Measurements from ENCODE around the gene DNAI7.

DNAI7 gene

GRCh38 chr12:25182765-25183164, 12.2 kb downstream of the DNAI7 start:
- DNase-seq (ENCODE audit: low spot score), result no peak

- DNase-seq (ENCODE audit: low spot score), result no peak
These were observed 32.1 kb downstream of the DNAI7 start for GRCh38 chr12:25162866-25163265.

DNA sequence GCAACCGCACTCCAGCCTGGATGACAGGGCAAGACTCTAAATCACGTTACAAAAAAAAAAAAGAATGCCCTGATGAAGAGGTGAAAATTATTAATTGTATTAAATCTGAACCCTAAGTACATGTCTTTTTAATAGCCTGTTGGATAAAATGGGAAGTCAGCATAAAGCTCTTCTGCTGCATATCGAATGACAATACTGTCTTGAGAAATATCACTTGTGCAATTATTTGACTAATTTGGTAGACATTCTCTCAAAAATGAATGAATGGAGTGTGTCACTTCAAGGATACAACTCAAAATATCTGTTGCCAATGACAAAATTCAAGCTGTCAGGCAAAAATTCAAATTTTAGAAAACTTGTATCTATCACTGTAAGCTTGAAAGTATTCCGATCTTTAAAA, 38.9 kb downstream of the DNAI7 start:
- no peak for DNase-seq (ENCODE audit: low spot score)

DNA sequence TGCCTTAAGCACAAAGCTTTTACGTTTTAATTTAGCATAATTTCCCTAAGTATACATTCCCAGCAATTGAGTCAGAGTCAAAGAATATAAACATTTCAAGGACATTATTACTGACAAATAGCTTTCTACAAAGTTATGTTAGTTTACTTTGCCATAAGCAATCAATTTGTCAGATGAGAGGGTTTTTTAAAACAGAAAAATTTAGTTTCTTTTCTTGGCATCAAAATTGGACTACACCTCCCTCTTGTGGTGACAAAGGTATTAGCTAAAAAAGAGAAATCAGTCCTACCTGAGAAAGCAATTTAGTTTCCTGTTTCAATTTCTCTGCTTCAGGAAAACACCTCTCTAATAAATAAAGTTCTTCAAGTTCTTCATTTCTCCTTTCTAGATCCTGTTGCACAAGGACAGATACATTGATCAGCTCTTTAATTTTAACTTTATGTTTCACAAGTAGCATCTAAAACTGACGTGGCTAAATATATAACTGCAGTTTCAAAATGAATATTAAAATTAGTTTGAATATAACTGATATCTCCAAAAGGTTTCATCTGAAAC, 39.9 kb downstream of the DNAI7 start:
- peak; percentile 55 for DNase-seq (ENCODE audit: low spot score)

DNA sequence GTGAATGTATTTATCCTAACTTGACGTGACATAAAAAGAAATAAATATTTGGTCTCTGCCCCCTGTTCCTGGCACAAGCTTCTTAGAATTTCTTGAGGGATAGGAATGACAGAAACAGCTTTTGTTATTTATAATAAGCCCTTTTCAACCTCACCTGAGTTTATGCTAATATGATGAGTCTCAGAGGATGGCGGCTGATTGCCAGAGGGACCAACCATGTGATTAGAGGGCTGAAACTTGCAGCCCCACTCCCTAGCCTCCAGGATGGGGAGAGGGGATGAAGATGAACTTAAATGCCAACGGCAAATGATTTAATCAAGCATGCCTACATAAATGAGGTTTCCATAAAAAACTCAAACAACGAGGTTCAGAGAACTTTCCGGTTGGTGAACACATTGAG, 42.9 kb downstream of the DNAI7 start:
- no peak for DNase-seq (ENCODE audit: low spot score)

DNA sequence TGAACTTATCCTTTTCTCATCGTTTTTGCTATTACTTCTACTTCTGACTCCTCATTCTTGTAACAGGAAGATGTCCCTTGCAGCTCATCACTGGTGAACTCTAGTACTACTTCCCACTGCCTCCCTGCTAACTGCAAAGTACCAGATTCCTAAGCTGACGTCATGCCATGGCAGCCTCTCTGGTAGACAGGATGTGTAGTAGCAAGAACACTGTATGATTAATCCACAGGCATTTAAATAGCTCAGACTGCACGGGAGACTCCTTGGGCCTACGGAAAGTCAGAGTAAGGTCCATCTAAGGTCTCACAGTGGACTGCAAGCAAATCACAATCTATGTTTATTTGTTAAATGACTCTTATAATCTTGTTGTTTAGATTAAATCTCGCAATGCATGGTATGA, 43.5 kb downstream of the DNAI7 start:
- DNase-seq (ENCODE audit: low spot score), result no peak

- no peak for DNase-seq (ENCODE audit: low spot score)
These were observed 48.3 kb downstream of the DNAI7 start for GRCh38 chr12:25146686-25147085.

- no peak for DNase-seq (ENCODE audit: low spot score)
These were observed 59.3 kb downstream of the DNAI7 start for GRCh38 chr12:25135531-25136154.

DNA sequence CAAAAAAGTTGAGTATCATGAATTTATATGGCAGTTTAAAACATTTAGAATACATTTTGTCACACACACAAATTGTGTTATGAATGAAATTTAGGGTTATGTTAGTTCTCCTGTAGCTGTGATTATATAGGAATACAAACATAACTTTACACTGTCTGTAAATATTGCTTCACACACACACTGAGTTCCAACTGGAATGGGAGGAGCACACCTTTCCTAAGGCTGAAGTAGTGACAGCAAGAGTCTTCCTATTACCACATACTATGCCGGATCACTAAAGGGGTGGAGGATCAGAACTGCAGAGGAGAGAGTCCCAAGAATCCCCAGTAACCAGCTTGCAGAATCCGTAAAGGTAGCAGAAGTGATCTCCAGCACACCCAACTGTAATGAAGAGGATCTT, 63.7 kb downstream of the DNAI7 start:
- DNase-seq (ENCODE audit: low spot score), result no peak

- DNase-seq (ENCODE audit: low spot score), result peak; percentile 58
These were observed 64.2 kb downstream of the DNAI7 start for GRCh38 chr12:25130741-25131188.

- DNase-seq (ENCODE audit: low spot score), result no peak
These were observed 68.2 kb downstream of the DNAI7 start for GRCh38 chr12:25126746-25127145.

DNA sequence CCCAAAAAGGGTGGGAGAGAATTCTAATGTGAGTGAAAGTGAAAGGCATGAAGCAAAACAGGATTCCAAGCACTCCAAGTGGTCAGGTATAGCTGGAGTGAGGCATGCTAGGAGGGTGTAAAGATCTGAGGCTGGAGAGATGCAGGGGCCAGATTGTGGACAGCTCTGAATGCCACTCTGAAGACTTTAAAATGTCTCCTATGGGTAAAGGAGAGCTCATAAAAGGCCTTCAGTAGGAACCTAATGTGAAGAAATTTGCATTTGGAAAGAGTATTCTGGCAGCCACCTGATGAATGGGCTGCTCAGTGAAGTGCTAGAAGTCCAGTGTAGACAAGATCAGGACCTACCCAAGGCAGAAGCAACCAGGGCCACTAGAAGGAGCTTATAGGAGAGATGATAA, 68.9 kb downstream of the DNAI7 start:
- no peak for DNase-seq (ENCODE audit: low spot score)

- no peak for DNase-seq (ENCODE audit: low spot score)
These were observed 70.5 kb downstream of the DNAI7 start for GRCh38 chr12:25124493-25124892.

DNA sequence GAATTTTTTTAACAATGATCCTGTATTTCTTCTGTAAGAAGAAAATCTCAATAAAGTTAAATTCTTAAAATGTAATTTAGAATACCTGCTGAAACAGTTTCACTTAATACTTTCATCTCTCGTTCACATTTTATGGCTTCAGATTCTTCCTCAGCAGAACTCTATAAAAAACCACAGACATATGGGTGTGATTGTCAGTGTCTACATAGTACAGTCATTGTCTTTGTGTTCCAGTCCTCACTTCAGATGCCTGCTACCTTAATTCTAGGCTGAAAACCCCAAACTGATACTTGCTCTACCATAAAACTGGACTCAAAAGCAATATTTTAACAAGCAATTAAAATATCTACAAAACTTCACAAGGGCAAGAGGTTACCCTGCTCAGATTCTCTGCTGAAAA, 71.8 kb downstream of the DNAI7 start:
- DNase-seq (ENCODE audit: low spot score), result no peak

DNA sequence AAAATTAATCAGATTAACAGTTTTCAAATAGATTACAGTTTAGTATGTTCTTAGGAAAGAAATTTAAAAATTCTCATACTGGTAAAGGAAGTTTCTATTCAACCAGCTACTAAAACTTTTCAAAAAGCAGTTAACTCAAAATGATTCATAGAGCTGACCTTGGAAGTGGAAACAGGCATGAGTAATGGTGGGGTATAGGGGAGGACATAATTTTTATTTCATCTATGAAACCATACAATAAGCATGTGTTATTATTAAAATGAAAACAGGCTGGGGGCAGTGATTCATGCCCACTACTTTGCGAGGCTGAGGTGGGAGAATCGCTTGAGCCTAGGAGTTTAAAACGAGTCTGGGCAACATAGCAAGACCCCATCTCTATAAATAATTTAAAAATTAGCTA, 73.0 kb downstream of the DNAI7 start:
- no peak for DNase-seq (ENCODE audit: low spot score)

DNA sequence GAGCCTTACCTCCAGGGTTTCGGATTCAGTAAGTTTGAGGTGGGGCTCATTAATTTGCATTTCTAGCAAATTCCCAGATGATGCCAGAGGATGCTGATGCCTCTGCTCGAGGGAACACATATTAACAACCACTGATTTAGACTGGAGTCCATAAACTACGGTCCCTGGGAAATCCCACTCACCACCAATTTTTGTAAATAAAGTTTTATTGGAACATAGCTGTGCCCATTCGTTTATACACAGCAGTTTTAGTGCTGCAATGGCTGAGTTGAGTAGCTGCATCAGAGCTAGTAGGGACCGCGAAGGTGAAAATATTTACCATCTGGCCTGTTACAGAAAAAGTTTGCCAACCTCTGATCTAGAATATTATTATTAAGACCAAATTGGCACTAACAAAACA, 73.8 kb downstream of the DNAI7 start:
- no peak for DNase-seq (ENCODE audit: low spot score)

GRCh38 chr12:25119020-25119419, 75.9 kb downstream of the DNAI7 start:
- DNase-seq (ENCODE audit: low spot score), result no peak

GRCh38 chr12:25115677-25116076, 79.3 kb downstream of the DNAI7 start:
- no peak for DNase-seq (ENCODE audit: low spot score)

DNA sequence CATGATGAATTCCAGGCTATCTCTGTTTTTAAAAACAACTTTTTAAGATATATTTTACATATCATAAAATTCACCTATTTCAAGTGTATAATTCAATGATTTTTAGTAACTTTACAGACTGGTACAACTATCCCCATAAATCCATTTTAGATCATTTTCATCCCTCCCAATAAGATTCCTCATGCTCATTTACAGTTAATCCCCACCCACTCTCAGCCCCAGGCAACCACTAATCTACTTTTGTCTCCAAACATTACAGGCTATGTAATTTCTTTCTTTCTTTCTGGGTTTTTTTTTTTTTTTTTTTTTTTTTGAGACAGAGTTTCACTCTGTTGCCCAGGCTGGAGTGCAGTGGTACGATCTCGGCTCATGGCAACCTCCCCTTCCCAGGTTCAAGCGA, 81.3 kb downstream of the DNAI7 start:
- no peak for DNase-seq (ENCODE audit: low spot score)

- DNase-seq (ENCODE audit: low spot score), result no peak
These were observed 84.7 kb downstream of the DNAI7 start for GRCh38 chr12:25110260-25110659.

GRCh38 chr12:25107920-25108319, 87.0 kb downstream of the DNAI7 start:
- DNase-seq (ENCODE audit: low spot score), result no peak

DNA sequence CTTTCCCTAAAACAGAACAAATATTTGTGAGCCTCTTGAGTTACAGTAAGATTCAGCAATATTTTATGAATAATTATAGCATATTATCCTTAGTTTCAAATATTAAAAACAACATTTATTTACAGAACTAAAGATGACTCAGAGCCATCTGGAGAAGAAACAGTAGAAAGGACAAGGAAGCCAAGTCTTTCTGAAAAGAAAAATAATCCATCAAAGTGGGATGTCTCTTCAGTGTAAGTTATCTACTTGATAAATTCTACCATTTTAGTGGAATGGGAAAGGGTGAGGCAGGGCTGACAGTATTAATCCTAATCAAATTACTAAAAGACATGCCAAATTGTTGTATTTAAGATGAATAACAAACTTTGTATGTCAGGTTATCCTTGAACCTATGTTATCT, 88.1 kb downstream of the DNAI7 start:
- no peak for DNase-seq (ENCODE audit: low spot score)

GRCh38 chr12:25102402-25102801, 92.6 kb downstream of the DNAI7 start:
- DNase-seq (ENCODE audit: low spot score), result no peak

DNA sequence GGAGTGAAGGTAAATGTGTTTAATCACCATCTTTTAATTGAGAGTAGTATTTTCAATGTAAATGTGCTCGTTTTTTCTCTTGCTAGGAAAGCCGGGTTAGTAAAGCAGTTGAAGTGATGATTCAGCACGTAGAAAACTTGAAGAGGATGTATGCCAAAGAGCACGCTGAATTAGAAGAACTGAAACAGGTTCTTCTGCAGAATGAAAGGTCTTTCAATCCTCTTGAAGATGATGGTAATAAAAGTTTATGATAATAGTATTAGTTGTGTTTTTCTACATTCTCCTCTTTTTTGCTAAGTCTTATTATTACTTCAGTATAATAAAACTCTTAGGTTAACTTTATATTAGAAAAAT, 93.9 kb downstream of the DNAI7 start:
- DNase-seq (ENCODE audit: low spot score), result no peak

All from CD4-positive, alpha-beta T cell treated with Interleukin-15 for 4 hours (primary cell).